Esophagus squamous epithelium (tissue), 4 donors: ENCODE results near the gene CNRIP1.

Experiments
- CTCF ChIP-seq, 6 experiments: fragments of 450-650 bp in 4 of 6; fragments of 200-600 bp in 2 of 6; sonication (generic) in 2 of 6; IDR thresholded peaks; one replicate each; pipeline ENCODE4 v1.5.1; 2016 to 2019; ENCODE audit warnings: antibody characterized with exemption in 6 of 6, mild to moderate bottlenecking in 4 of 6, moderate library complexity in 4 of 6
- POLR2A ChIP-seq, 4 donors: fragments of 450-650 bp; IDR thresholded peaks; one replicate each; pipeline ENCODE4 v1.6.1; 2017; ENCODE audit warnings: antibody characterized with exemption in 4 of 4, mild to moderate bottlenecking in 4 of 4, moderate library complexity in 3 of 4

- no peak for TF ChIP-seq POLR2A (IDR thresholded peaks at IDR 0.05)
- no peak for TF ChIP-seq CTCF (IDR thresholded peaks at IDR 0.05)
Measured at GRCh38 chr2:68341583-68341982, 21.8 kb upstream of the CNRIP1 start.
